UCSD-AML1 (cell line): ENCODE measurements around the gene TMEM147.
A peak's percentile ranks its signal among the peaks of the same experiment; 100 is the strongest.

Experiments used
- DNase-seq: peaks from one replicate; lab custom pipeline; 2025; ENCODE audit not compliant: unreplicated experiment; lab: John Stamatoyannopoulos, UW

The TMEM147 gene

DNA sequence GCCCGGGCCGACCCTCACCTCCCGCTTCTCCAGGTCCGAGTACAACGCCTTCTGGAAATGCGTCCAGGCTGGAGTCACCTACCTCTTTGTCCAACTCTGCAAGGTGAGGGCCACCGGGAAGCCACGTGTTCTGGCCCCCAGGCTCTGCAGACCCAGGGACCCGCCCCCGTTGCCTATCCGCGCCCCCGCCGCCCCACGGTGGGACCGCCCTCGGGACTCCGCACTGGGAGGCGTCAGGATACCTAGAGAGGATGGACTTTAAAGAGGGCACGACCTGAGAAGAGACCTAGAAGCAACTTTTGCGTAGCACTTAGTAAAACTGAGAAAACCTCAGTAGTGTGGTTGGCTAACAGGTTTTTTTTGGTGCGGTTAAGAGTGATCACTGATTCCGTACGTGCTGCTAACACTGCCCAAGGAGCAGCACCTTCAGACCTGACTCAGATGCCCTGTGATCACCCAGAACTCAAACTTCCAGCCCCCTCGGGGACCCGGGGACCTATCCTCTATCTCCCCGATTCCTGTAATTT, 492 bp downstream of the TMEM147 start:
- peak; percentile 51 for DNase-seq

DNA sequence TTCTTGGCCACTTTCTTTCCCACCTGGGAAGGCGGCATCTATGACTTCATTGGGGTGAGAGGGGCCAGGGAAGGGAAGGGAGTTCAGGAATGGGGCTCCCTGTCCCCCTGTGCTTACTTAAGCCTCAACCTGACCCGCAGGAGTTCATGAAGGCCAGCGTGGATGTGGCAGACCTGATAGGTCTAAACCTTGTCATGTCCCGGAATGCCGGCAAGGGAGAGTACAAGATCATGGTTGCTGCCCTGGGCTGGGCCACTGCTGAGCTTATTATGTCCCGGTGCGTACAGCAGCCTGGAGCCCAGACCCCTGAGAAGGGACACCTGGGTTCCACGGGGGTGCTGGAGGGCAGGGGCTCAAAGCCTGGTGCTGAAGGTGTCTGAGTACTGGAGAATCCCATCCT, 1.1 kb downstream of the TMEM147 start:
- no peak for DNase-seq

- peak; percentile 34 for DNase-seq
These were observed 3.9 kb downstream of the TMEM147 start for GRCh38 chr19:35549174-35549788.

GRCh38 chr19:35549879-35550523, 4.6 kb downstream of the TMEM147 start:
- no peak for DNase-seq

DNA sequence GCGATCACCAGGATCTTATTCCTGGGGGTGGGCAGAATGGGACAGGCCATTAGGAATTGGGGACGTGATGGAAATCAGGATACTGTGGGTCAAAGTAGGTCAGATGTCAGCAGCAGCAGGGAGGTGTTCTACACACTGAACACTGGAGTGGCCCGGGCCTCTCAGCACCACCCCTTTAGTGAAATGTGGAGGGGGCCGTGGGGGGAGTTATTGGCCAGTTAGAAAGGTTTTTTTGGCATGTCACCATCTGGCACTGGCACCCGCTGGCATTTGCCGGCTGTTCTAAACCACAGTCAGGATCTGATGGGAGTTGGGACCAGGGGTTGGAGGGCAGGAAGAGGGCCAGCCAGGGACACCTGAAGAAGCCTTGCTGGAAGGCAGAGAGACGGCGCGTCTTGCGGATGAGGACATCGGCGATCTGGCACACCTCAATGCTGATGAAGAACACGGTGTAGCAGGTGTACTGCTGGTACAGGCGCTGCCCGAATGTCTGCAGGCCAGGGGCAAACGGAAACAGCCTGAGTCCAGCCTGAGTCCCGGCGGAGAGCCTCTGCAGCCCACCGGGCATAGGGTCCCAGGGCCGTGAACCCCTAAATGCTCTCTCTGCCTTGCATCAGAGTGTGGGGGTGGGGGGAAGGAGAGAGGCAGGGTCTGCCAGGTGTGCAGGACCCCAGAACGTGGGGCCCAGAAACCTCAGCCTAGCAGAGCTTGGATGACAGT, 5.8 kb downstream of the TMEM147 start:
- DNase-seq, result no peak

GRCh38 chr19:35552534-35553384, 7.3 kb downstream of the TMEM147 start:
- no peak for DNase-seq

- DNase-seq, result no peak
These were observed 8.1 kb downstream of the TMEM147 start for GRCh38 chr19:35553385-35554000.

GRCh38 chr19:35554076-35554475, 8.7 kb downstream of the TMEM147 start:
- no peak for DNase-seq

DNA sequence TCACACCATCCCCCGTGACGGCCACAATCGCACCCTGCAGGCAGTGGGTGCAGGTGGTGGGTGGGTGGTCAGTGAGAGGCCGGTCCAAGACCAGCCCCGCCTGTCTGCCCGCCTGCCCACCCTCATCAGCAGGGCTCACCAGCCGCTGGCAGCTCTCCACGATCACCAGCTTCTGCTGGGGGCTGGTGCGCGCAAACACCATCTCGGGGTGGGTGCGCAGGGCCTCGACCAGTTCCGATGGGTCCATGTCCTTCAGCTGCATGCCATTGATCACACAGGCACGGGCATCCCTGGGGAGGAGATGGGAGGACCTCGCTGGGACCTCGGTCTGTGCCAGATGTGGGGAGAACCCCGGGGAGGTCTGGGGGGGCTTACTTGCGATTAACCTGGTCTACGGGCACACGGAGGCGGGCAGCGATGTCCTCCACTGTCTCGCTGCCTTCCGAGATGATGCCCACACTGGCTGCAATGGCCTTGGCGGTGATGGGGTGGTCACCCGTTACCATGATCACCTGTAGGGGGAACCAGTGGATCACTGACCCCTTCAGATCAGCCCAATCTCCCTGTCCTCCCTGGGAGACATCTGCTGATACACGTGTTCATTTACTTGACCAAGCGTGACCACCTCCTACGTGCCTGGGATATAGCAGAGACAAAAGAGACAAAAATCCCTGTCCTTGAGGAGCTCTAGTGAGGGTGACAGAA, 10.0 kb downstream of the TMEM147 start:
- no peak for DNase-seq

DNA sequence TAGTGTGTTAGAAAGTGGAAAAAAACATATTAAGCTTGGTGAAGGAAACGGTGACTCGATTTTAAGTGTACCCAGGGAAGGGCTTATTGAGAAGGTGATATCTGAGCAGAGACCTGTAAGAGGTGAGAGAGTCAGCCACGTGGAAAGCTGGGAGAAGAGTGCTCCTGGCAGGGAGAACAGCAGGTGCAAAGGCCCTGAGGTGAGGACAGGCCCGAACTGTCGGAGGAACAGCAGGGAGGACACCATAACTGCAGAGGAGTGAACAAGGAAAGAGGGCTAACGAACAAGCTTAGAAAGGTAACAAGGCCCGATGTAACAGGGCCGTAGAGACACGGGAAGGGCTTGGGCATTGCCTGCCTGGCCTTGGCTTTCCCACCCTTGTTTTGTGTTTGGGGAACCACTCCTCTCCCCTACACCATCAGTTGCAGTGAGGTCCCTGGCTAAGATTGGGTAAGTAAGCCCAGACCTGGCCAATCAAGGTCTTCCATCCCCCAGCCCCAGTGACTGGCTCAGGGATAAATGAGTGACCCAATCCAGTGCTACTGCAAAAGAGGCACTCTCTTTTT, 10.7 kb downstream of the TMEM147 start:
- DNase-seq, result no peak

DNA sequence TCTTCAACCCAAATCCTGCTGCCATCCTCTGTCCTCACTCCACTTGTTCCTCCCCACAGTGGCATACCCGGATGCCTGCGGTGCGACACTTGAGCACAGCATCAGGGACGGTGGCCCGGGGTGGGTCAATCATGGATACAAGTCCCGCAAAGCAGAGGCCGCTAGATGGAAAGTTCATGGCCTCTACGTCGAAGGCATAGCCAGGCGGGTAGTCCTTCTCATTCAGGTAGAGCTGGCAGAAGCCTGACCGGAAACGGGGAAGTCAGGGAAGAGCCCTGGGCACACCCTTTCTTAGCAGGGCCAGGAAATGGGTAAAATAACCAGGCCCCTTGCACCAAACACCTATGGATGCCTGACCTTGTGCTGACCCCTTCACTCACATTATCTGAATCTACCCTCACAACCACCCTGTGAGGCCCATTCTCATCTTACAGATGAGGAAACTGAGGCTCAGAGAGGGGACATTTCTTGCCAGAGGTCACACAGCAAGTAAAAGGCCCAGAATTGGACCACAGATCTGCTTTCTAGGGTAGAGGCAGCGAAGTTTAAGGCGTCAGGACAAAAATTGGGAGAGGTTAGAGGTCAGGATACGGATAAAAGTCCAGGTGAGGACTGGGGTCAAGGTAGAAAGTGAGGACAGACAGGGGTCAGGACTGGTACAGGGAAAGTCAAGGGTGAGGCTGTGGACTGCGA, 11.6 kb downstream of the TMEM147 start:
- DNase-seq, result no peak

DNA sequence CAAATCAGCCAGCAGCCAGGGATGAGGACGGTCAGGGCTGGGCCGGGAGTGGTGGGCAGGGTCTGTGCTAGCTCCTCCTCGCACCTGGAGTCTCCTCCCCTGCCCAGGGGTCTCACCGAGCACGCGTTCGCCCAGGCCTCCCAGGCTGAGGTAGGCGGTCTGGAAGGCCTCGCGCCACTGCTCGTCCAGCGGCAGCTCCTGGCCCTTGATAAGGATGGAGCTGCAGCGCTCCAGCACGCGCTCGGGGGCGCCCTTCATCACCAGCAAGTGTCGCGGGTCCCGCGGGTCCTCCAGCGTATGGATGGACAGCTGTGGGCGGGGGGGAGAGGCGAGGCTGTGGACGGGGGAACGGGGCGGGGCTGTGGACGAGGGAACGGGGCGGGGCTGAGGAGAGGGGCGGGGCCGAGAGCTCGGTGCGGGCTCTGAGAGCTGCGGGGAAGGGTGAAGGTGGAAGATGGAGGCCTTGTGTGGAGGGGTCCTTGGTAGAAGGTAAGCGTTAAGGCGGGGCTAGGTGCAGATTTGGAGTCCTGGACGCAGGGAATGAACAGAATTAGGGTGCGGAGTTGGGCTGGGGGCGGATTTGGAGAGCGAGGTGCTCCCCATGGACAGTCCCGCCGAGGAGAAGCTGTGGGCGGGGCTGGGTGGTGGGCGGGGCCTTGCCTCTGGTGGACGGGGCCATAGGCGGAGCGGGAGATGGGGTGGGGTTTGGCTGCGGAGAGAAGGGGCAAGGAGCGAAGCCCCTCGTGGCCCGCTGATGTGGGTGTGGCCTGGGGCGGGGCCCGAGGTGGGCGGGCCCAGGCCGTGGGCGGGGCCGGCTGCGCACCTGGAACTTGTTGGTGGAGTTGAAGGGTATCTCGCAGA, 12.3 kb downstream of the TMEM147 start:
- no peak for DNase-seq

GRCh38 chr19:35558400-35559280, 13.2 kb downstream of the TMEM147 start:
- DNase-seq, result no peak

GRCh38 chr19:35559281-35559659, 13.8 kb downstream of the TMEM147 start:
- no peak for DNase-seq

- DNase-seq, result no peak
These were observed 14.4 kb downstream of the TMEM147 start for GRCh38 chr19:35559781-35560180.

GRCh38 chr19:35560271-35560670, 14.8 kb downstream of the TMEM147 start:
- DNase-seq, result no peak

DNA sequence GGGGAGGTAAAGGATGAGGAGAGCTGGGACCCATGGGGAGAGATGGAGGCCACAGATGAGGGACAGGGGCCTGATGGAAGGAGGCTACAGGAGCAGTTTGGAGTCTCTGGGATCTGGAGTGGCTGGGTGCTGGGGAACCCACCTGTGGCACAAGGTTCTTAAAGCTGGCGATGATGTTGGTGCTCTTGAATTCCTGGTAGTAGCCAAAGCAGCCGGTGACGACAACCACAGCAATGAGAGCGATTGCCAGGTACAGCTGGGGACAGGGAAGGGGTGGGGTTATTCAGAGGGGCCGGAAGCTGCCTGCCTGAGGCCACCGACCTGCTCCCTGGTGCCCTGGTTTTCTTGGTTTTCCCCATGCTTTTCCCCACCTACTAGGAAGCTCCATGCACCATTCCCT, 15.3 kb downstream of the TMEM147 start:
- no peak for DNase-seq
